Left kidney (tissue), 2 donors: ENCODE measurements around the gene CARNS1. TPM values are rescaled to one million over a fixed set of nuclear protein-coding genes. Genes with fewer than 3 reads are reported as not detected.

Source experiments
- DNase-seq: peaks from one replicate; pipeline ENCODE4 v3.0.0-alpha.2; 2013
- polyA plus RNA-seq: library from polyadenylated mRNA; unstranded; fragments of 120-200 nt; gene quantifications from one replicate; pipeline ENCODE4 v1.2.1, GENCODE V29; 2013; ENCODE audit not compliant: insufficient read length

CARNS1 gene
- polyA plus RNA-seq, 1 donor = 4.4 TPM

GRCh38 chr11:67375320-67376055 lies 40.0 kb upstream of the CARNS1 start:
- DNase-seq = no peak

- no peak for DNase-seq
These were observed 39.2 kb upstream of the CARNS1 start for GRCh38 chr11:67376063-67376820.

DNA sequence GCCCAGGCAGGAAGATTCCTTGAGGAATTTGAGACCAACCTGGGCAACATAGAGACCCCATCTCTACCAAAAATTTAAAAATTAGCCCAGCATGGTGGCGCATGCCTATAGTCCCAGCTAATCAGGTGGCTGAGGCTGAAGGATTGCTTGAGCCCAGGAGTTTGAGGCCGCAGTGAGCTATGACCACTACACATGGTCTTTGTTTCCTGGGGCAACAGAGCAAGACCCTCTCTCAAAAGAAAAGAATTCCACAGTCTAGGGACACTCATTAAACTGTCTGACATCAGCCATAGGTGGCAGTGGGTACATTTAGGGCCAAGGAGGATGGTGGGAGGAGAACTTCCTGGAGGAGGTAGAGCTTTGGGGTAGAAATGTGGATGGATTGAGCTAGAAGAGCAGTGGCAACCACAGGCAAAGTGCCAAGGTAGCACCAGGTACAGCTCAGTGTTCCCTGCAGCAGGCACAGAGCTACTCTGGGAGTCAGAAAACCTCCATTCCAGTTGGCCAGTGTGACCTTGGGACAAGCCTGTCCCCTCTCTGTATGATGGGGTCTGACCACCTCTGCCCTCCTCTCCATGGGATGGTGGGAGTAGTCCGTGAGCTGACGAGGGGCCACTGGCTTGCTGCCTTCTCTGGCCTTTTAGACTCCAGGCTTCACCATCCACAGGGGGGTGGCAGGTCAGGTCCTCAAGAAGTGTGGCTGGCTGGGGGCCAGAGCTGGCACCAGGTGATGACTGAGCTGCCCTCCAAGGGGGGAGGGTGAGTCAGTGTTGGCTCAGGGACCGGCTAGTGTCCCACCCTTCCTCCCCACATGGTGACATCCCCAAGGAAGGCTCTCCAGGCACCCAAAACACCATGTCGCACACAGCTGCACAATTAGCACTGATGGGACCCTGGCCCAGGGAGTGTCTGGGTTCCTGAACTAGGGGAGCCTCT lies 38.3 kb upstream of the CARNS1 start:
- no peak for DNase-seq

DNA sequence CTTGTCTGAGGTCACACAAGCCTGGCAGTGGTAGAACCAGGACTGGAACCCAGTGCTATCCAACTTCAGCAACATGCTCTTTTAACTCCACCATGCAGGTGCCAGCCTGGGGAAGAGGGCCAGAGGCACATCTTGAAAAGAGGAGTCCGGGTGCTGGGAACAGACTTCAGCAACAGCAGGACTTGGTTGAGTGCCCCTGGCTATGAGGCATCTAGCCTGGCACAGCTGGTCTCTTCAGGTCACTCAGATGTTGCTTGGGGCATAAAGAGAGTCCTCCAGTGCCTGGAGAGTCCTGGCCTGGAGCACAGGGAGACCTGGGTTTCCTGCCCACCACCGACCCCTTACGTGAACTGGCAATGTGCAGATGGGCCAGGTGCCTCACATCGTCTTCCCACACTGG lies 36.9 kb upstream of the CARNS1 start:
- DNase-seq = no peak

GRCh38 chr11:67379061-67380058 lies 36.1 kb upstream of the CARNS1 start:
- DNase-seq = no peak

- no peak for DNase-seq
These were observed 34.1 kb upstream of the CARNS1 start for GRCh38 chr11:67381244-67381972.

DNA sequence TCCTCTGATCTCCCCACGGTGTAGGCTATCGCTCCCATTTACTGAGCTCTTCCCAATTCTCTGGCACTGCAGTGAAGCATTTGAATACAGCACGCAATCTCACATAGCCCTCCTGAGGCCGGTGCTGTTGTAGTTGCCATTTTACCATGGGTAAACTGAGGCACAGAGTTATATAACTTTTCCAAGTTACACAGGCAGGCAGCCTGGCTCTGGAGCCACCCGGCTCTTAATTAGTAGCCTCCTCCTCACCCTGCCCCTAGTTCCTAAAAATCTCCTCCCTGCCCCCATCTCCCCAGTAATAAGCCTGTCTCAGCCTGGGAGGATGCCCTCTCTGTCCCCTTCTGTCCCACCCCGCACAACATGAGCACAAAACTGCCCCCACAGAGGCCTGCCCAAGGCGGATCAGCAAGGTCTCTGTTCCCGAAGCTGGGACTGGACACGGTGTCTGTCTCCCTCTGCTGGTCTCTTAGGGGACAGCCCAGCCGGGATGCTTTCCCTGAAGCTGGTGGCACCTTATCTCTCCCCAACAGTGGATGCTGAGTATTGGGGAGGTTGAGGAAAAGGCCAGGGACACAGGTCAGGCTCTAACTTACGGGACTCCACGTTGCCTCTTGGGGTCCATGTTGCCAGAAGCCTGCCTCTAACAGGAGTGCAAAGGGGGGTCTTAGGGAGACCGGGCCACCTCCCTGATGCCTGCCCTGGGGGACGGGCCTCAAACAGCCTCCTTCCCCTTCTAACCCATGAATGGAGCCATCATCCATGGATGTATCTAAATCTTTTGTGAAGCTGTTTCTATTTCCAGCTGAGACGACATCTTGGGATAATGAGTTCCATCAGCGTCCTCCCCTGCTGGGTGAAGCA lies 33.0 kb upstream of the CARNS1 start:
- peak; percentile 68 for DNase-seq

DNA sequence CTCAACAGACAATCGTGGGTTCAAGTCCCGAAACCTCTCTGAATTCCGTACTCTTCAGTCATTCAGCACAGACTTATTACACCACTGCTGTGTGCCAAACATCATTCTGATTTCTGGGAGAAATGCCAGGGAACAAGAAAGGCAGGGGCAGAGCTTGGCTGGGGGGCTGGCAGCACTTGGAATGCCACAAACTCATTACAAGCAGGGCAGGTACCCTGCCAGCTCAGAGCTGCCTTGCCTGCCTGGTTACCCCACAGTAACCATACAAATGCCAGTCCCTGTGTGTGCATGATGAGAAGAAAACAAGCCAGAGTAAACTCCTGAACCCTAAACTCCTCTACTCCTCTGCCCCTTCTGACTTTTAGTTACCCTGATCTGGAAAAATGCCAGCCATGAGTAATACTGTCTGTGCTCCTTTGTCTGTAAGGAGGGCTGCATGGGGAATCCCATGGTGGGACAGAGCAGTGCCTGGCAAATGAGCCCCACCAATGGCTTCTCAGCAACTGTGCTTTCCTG lies 30.6 kb upstream of the CARNS1 start:
- no peak for DNase-seq

GRCh38 chr11:67387069-67387468 lies 28.4 kb upstream of the CARNS1 start:
- no peak for DNase-seq

- DNase-seq = no peak
These were observed 28.0 kb upstream of the CARNS1 start for GRCh38 chr11:67387518-67387917.

DNA sequence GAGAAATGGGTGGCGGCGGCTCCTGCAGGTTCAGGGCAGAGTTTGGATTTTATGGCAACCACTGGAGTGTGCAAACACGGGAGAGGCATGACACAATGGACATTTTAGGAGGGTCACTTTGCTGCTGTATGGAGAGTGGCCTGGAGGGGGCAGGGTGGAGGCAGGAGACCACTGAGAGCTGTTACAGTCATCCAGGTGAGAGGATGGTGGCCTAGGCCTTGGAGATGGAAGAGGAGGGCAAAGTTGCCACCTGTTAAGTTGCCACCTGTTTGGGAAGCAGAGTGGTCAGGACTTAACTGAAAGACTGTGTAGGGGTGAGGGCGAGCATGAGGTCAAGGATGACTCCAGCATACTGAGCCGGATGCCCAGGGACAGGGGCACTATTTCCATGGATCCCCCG lies 26.0 kb upstream of the CARNS1 start:
- peak; percentile 57 for DNase-seq

GRCh38 chr11:67390947-67391303 lies 24.6 kb upstream of the CARNS1 start:
- no peak for DNase-seq

- DNase-seq = peak; percentile 93
These were observed 23.9 kb upstream of the CARNS1 start, which contains the start of gene RAD9A for GRCh38 chr11:67391304-67392182. Gene RAD9A (plus strand): TSS chr11:67391986. CDS start chr11:67392045, 59 bp downstream.

GRCh38 chr11:67392183-67392715 lies 23.2 kb upstream of the CARNS1 start:
- no peak for DNase-seq

GRCh38 chr11:67393437-67393836 lies 22.0 kb upstream of the CARNS1 start:
- no peak for DNase-seq

- DNase-seq = no peak
These were observed 21.5 kb upstream of the CARNS1 start for GRCh38 chr11:67393990-67394389.

DNA sequence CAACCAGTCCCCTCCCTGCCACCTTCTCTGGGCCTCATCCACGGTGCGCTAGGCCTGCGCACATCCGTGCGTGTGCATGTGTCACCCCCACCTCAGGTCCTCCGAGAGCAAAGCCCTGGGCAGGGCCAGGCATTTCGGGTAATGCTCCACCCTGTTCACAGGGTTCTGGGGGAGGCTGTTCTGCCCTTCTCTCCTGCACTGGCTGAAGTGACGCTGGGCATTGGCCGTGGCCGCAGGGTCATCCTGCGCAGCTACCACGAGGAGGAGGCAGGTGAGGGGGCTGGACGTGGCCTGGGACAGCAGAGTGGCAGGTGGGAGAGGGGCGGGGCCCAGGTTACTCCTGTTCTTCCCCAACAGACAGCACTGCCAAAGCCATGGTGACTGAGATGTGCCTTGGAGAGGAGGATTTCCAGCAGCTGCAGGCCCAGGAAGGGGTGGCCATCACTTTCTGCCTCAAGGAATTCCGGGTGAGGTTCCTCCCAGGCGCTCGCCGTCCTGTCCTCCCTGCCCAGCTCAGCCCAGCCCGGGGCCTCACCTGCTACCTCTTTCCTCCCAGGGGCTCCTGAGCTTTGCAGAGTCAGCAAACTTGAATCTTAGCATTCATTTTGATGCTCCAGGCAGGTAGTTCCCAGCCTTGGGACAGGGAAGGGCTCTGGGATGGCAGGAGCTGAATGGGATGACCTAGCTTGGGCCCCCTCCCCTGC lies 19.8 kb upstream of the CARNS1 start:
- DNase-seq = no peak
